GM18873 (cell line): ENCODE measurements around the gene GRB10.

ENCODE experiments used
- ATAC-seq: cut with Tn5 transposase; IDR thresholded peaks from one replicate; pipeline ENCODE4 v1.9.1; 2021; ENCODE audit warnings: mild to moderate bottlenecking, moderate library complexity, moderate number of reproducible peaks; ENCODE audit not compliant: unreplicated experiment, low FRiP score

Gene GRB10

DNA sequence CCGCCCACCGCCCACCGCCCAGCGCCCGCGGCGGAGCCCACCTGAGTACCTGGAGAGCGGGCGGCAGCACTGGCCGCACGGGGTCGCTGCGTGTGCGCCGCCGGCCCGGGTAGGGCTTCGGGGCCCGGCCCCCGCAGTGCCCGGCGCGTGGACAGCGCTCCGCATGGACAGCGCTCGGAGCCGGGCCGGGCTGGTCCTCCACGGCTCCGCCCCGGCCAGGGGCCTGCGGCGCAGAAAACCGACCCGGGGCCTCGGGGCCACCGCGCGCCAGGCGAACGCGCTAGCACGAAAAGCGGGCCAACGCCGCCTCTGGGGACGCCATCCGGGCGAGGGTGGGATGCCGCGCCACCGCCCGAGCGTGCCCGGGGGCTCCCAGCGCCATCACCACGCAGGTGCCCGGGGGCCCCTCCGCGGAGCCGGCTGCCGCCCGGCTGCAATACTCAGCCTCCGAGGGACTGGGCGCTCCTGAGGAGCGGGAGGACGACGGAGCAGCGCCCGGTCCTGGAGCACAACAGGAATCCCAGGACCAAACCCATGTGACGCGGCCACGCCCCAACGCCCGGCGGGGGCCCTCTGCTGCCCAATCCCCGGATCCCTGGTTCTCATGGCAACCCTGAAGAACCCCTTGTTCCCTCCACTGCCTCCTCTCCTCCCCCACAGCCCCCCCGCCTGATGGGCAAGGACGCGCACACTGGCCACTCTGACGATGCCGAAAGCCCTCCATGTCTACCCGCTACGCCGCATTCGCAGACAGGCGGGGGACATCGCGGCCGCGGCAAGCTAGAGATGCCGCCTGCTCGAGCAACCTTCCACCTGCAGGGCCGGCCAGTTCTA is at the start of gene GRB10:
TSS of gene GRB10 (minus strand) at position 522 of the 834 bp plus-strand sequence. CDS start 50,574 bp downstream, outside the sequence.
- ATAC-seq = no peak

- ATAC-seq = no peak
Measured at GRCh38 chr7:50828801-50829200, 46.1 kb upstream of the GRB10 start.

- ATAC-seq = no peak
Measured at GRCh38 chr7:50828116-50828515, 45.4 kb upstream of the GRB10 start.

DNA sequence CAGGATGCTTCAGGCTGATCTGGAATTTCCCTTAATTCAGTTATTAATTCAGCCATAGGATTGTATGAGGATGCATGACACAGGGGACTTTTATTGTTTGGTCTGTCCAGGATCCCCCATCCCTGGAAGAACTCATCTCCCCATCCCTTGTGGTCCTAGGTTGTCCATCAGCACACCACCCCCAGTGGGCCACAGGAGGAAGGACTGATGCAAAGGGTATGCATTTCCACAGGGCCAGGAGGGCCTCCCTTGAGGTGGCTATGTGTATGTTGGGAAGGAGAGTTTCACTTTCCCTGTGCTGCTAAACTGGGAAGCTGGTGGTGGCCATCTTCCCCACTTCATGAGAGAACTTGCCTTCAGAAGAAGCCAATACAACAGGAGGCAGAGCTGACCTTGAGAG is 44.6 kb upstream of the GRB10 start:
- no peak for ATAC-seq

GRCh38 chr7:50826371-50827172 is 43.9 kb upstream of the GRB10 start:
- ATAC-seq = no peak

- ATAC-seq = no peak
Measured at GRCh38 chr7:50825465-50825864, 42.8 kb upstream of the GRB10 start.

GRCh38 chr7:50824882-50825281 is 42.2 kb upstream of the GRB10 start:
- ATAC-seq = no peak

GRCh38 chr7:50822706-50823105 is 40.0 kb upstream of the GRB10 start:
- no peak for ATAC-seq

DNA sequence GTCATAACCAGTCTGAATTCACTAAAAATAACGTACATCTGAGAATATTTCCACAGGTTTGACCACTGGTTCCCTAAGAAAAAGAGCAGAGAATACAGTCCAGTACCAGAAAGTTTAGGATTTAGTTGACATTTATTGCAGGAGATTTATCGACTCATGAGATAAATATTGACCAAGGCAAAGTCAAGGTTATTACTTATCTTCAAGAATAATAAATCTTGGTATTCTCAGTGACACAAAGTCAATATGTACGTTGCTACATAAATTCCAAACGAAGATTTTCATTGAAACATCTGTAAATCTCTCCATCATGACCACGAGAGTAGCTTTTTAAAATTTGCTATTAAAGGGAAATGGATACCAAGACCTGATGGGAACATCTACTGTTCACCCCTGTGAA is 39.4 kb upstream of the GRB10 start:
- no peak for ATAC-seq

GRCh38 chr7:50821457-50822008 is 38.8 kb upstream of the GRB10 start:
- no peak for ATAC-seq

- ATAC-seq = no peak
Measured at GRCh38 chr7:50818324-50818723, 35.6 kb upstream of the GRB10 start.

DNA sequence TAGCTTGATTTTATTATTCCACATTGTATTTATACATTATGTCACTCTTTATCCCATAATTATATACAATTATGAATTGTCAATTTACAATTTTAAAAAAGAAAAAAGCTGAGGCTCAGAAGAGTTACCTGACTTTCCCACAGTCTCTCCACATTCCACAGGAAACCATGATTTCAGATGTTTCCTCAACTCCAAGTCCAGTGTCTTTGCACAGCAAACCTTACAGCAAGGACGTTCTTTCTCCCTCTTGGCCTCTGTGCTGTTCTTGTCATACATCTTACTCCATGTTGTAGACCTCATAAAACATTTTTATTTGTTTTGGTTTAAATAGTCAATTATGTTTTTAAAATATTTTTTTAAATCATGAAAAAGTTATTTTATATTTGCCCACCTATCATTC is 34.9 kb upstream of the GRB10 start:
- ATAC-seq = no peak

- ATAC-seq = no peak
Measured at GRCh38 chr7:50815138-50815537, 32.4 kb upstream of the GRB10 start.

DNA sequence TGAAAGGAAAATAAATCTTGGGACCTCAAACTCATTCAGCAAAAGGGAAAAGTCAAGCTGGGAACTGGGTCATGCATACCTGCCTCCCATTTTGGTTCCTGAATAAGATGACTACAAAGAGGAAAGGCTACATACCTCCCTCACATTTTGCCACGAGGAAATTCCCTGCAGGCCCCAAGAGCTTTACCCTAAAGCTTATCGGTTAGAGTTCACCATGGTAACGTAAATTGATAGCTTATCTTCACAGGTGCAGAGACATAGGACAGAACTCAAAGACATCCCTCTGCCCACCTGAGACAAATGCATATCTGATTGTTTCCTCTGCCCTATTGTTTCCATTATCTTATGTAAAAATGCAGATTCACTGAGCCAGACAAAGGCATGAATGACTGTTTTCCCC is 31.5 kb upstream of the GRB10 start:
- no peak for ATAC-seq

- no peak for ATAC-seq
Measured at GRCh38 chr7:50812841-50813475, 30.3 kb upstream of the GRB10 start.

- no peak for ATAC-seq
Measured at GRCh38 chr7:50812094-50812493, 29.4 kb upstream of the GRB10 start.

- no peak for ATAC-seq
Measured at GRCh38 chr7:50808282-50808888, 25.7 kb upstream of the GRB10 start.

DNA sequence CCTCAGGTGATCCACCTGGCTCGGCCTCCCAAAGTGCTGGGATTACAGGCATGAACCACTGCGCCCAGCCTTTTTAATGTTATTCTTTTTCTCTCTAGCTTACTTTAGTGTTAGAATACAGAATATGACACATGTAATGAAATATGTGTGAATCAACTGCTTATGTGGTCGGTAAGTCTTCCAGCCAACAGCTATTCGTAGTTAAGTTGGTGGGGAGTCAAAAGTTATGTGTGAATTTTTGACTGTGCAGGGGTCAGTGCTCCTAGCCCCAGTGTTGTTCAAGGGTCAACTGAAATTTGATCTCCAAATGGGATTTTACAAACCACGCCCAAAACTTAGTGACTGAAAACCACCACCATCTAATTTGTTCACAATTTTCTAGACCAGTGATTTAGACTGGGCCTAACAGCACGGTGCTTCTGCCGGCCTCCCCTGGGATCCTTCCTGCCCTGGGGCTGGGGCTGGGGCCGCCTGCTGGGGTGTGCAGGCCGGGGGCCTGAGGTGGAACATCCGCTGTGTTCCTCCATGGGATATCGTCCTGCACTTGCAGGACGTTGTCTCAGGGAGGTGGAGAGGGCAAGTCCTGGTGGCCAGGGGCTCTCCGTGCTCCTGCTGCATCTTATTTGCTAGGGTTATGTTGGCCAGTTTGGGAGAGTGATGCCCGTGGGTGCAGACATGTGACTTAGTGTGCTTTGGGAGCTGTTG is 24.5 kb upstream of the GRB10 start:
- no peak for ATAC-seq

DNA sequence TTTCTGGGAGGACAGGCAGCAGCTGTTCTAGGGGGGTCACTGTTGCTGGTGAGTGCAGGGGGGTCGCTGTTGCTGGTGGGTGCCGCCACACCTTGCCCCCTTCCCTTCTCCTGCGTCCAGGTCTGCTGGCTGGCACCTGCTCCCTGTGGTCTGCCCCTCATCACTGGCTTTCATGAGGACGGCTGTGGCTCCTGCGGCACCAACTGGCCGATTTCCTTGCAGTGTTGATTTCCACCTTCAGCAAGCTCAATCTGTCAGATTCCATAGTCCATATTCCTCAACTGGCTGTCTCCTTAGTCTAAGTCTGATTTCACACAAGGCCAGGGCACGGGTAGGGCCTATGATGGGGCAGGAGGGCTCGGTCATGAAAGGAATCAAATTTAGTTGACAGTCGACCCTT is 23.4 kb upstream of the GRB10 start:
- no peak for ATAC-seq
